SK-N-SH (cell line): ENCODE results near the gene CALN1. TPM values are rescaled to one million over a fixed set of nuclear protein-coding genes. Genes with fewer than 3 reads are reported as not detected.
"Not testable (repeated sequence)": the region's sequence is repeated elsewhere in the genome, so short reads cannot be mapped to it uniquely, and the experiment has no call there.

ENCODE experiments used
- CTCF ChIA-PET: fragments of 300-600, 350-600 bp; formaldehyde crosslinking; extraction: SDS; loops from one replicate; lab custom pipeline; 2021; lab: Yijun Ruan, JAX
- POLR2A ChIA-PET: fragments of 350-600 bp; sonication (Branson Sonifier 250); formaldehyde crosslinking; extraction: SDS; loops from one replicate; lab custom pipeline; 2020; ENCODE audit warnings: antibody characterized with exemption, inconsistent platforms; lab: Yijun Ruan, JAX
- DNase-seq: peaks from one replicate; pipeline ENCODE4 v3.0.0; 2012
- H2AFZ ChIP-seq: fragments of 200-600 bp; sonication (generic); 2 replicates; pipeline ENCODE4 v1.8.1; 2016; ENCODE audit warnings: antibody characterized with exemption, mild to moderate bottlenecking, low read depth
- H3F3A ChIP-seq: fragments of 200-600 bp; sonication (generic); replicated peaks from 2 replicates; pipeline ENCODE3; 2016; ENCODE audit warnings: antibody characterized with exemption, mild to moderate bottlenecking; ENCODE audit not compliant: insufficient read depth
- H3K27ac ChIP-seq, 2 experiments: fragments of 200-500 bp in 1 of 2; fragments of 200-600 bp in 1 of 2; sonication (Bioruptor generic) in 1 of 2; sonication (generic), shearing (Covaris generic) in 1 of 2; 2 replicates each; pipeline versions ENCODE4 v1.5.1 to v1.6.1; 2014 to 2016; ENCODE audit warnings: low read depth in 2 of 2, inconsistent platforms in 1 of 2, low read length in 1 of 2, mild to moderate bottlenecking in 1 of 2, mixed read lengths in 1 of 2
- H3K27me3 ChIP-seq: fragments of 200-600 bp; sonication (generic), shearing (Covaris generic); 2 replicates; pipeline ENCODE4 v1.6.1; 2016; ENCODE audit warnings: mixed run types; ENCODE audit not compliant: insufficient read depth
- H3K36me3 ChIP-seq, 2 experiments: fragments of 200-500 bp in 1 of 2; fragments of 200-600 bp in 1 of 2; sonication (Bioruptor generic) in 1 of 2; sonication (generic) in 1 of 2; replicated peaks in 1 of 2; 2 replicates each; pipeline versions ENCODE3 to v1.5.1; 2014 to 2016; ENCODE audit warnings: low read length in 1 of 2, mild to moderate bottlenecking in 1 of 2; ENCODE audit not compliant: insufficient read depth in 2 of 2, control insufficient read depth in 1 of 2
- H3K4me1 ChIP-seq, 2 experiments: fragments of 200-500 bp in 1 of 2; fragments of 200-600 bp in 1 of 2; sonication (Bioruptor generic) in 1 of 2; sonication (generic), shearing (Covaris generic) in 1 of 2; 2 replicates each; pipeline versions ENCODE4 v1.5.1 to v1.6.1; 2014 to 2016; ENCODE audit warnings: low read depth in 1 of 2, low read length in 1 of 2, mixed run types in 1 of 2; ENCODE audit not compliant: insufficient read depth in 2 of 2, control insufficient read depth in 1 of 2
- H3K4me2 ChIP-seq: fragments of 200-600 bp; sonication (generic), shearing (Covaris generic); 2 replicates; pipeline ENCODE4 v1.6.1; 2017; ENCODE audit warnings: mixed run types
- H3K4me3 ChIP-seq, 2 experiments: fragments of 200-500 bp in 1 of 2; fragments of 200-600 bp in 1 of 2; sonication (Bioruptor generic) in 1 of 2; sonication (generic), shearing (Covaris generic) in 1 of 2; 2 replicates each; pipeline versions ENCODE4 v1.5.1 to v1.8.1; 2014 to 2016; ENCODE audit warnings: low read depth in 2 of 2, inconsistent platforms in 1 of 2, low read length in 1 of 2, mild to moderate bottlenecking in 1 of 2, mixed read lengths in 1 of 2, moderate library complexity in 1 of 2
- H3K79me2 ChIP-seq: fragments of 200-600 bp; sonication (generic); 2 replicates; pipeline ENCODE4 v1.8.1; 2017; ENCODE audit warnings: mild to moderate bottlenecking; ENCODE audit not compliant: insufficient read depth
- H3K9ac ChIP-seq: fragments of 200-600 bp; sonication (generic); 2 replicates; pipeline ENCODE4 v1.6.1; 2017; ENCODE audit warnings: mixed run types
- H3K9me2 ChIP-seq: fragments of 200-600 bp; sonication (generic); 2 replicates; pipeline ENCODE4 v1.6.1; 2017; ENCODE audit warnings: mixed run types
- H3K9me3 ChIP-seq: fragments of 200-600 bp; sonication (generic); 2 replicates; pipeline ENCODE4 v1.6.1; 2017; ENCODE audit warnings: mixed run types, mild to moderate bottlenecking, moderate library complexity
- H4K20me1 ChIP-seq: fragments of 200-600 bp; sonication (generic); 2 replicates; pipeline ENCODE4 v1.6.1; 2017; ENCODE audit warnings: mild to moderate bottlenecking, mixed run types; ENCODE audit not compliant: insufficient read depth
- FOXJ3 ChIP-seq: sonication (generic); formaldehyde crosslinking; IDR thresholded peaks from 2 replicates; pipeline ENCODE4 v1.5.1; 2020; ENCODE audit warnings: mild to moderate bottlenecking, missing genetic modification reagents
- JUND ChIP-seq: IDR thresholded peaks from 2 replicates; pipeline ENCODE4 v1.4.0; 2012
- MEF2A ChIP-seq: IDR thresholded peaks from 2 replicates; pipeline ENCODE4 v1.4.0; 2012; ENCODE audit warnings: low read depth, borderline replicate concordance
- NRF1 ChIP-seq: IDR thresholded peaks from 2 replicates; pipeline ENCODE4 v1.6.1; 2012; ENCODE audit warnings: low read depth, mild to moderate bottlenecking, low read length
- POLR2AphosphoS5 ChIP-seq: IDR thresholded peaks from 2 replicates; pipeline ENCODE4 v1.6.1; 2012; ENCODE audit warnings: low read depth, low read length
- RAD21 ChIP-seq: IDR thresholded peaks from 2 replicates; pipeline ENCODE4 v1.6.1; 2012; ENCODE audit warnings: mild to moderate bottlenecking, low read length
- SIN3A ChIP-seq: IDR thresholded peaks from 2 replicates; pipeline ENCODE4 v1.6.1; 2012; ENCODE audit warnings: low read depth, mild to moderate bottlenecking, low read length, moderate library complexity, borderline replicate concordance
- SMC3 ChIP-seq: IDR thresholded peaks from 2 replicates; pipeline ENCODE4 v1.6.1; 2012; ENCODE audit warnings: low read depth, low read length, improper control_type of control experiment
- TAF1 ChIP-seq: IDR thresholded peaks from 2 replicates; pipeline ENCODE4 v1.6.1; 2012; ENCODE audit warnings: low read depth, mild to moderate bottlenecking, low read length, moderate library complexity, borderline replicate concordance
- TCF12 ChIP-seq: IDR thresholded peaks from 2 replicates; pipeline ENCODE4 v1.4.0; 2012
- YY1 ChIP-seq: IDR thresholded peaks from 2 replicates; pipeline ENCODE4 v1.4.0; 2012; ENCODE audit warnings: low read depth, mild to moderate bottlenecking
- WGBS: methylation state at CpG from one replicate; pipeline ENCODE4 v1.1.6; 2017; ENCODE audit warnings: low lambda C conversion rate; 5-methylcytosine and 5-hydroxymethylcytosine counted together
- polyA plus RNA-seq, 3 experiments: library from polyadenylated mRNA; depleted of rRNA; stranded (reverse); fragments of >200 nt; gene quantifications; 2 replicates each; pipeline ENCODE4 v1.2.3, GENCODE V29; 2012
- TF ChIP-seq, protein P1 (sequence below): IDR thresholded peaks from 2 replicates; pipeline ENCODE4 v1.4.0; 2012; ENCODE audit warnings: low read depth, borderline replicate concordance
- TF ChIP-seq, protein P2 (sequence below): IDR thresholded peaks from 2 replicates; pipeline ENCODE4 v1.4.0; 2012; ENCODE audit warnings: low read depth
- TF ChIP-seq, protein P3 (sequence below): IDR thresholded peaks from 2 replicates; pipeline ENCODE4; 2012
- TF ChIP-seq, protein P4 (sequence below): fragments of 150-350 bp; IDR thresholded peaks from 2 replicates; pipeline ENCODE4 v1.6.1; 2016; ENCODE audit warnings: mild to moderate bottlenecking, low read depth, low read length
- TF ChIP-seq, protein P5 (sequence below): fragments of 200-600 bp; sonication (generic); IDR thresholded peaks from 2 replicates; pipeline ENCODE4 v1.6.1; 2017; ENCODE audit warnings: antibody characterized with exemption, mild to moderate bottlenecking, moderate library complexity

Gene CALN1
- polyA plus RNA-seq, 1 of the 3 experiments (the other 2 are of a cell fraction), result not detected

DNA sequence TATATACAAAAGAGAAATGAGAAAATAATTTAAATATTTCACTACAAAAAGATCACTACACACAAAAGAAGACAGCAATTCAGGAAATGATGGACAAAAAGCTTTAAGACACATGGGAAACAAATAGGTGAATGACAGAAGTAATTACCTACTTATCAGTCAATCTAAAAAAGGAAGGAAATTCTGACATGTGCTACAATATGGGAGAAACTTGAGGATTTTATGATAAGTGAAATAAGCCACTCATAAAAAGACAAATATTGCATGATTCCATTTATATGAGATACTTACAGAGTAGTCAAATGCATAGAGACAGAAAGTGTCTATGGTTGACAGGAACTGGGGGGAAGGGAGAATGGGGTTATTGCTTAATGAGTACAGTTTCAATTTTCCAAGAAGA lies 339.2 kb downstream of the CALN1 start (continued):
- TF ChIP-seq, protein P1, sequence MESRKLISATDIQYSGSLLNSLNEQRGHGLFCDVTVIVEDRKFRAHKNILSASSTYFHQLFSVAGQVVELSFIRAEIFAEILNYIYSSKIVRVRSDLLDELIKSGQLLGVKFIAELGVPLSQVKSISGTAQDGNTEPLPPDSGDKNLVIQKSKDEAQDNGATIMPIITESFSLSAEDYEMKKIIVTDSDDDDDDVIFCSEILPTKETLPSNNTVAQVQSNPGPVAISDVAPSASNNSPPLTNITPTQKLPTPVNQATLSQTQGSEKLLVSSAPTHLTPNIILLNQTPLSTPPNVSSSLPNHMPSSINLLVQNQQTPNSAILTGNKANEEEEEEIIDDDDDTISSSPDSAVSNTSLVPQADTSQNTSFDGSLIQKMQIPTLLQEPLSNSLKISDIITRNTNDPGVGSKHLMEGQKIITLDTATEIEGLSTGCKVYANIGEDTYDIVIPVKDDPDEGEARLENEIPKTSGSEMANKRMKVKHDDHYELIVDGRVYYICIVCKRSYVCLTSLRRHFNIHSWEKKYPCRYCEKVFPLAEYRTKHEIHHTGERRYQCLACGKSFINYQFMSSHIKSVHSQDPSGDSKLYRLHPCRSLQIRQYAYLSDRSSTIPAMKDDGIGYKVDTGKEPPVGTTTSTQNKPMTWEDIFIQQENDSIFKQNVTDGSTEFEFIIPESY, result no peak
- no peak for TF ChIP-seq POLR2AphosphoS5

DNA sequence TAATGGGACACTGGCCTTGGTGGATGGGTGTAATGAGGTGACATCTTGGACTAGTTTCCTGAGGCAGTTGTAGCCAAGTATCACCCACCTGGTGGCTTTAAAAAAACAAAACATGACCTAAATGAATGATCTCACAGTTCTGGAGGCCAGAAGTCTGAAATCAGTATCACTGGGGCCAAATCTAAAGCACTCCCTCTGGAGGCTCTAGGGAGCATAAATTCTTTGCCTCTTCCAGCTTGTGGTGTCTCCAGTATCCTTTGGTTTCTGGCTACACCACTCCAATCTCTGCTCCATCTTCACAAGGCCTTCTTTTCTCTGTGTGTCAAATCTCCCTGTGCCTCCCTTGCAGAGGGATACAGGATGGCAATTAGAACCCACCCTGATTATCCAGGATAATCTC lies 342.9 kb downstream of the CALN1 start:
- no peaks in the 10 kb centered on the region for H4K20me1 ChIP-seq
- TF ChIP-seq YY1, result no peak
- TF ChIP-seq MEF2A, result no peak
- no peak for TF ChIP-seq SMC3
- TF ChIP-seq FOXJ3 (CRISPR knock-in tag), result no peak
- TF ChIP-seq, protein P2, sequence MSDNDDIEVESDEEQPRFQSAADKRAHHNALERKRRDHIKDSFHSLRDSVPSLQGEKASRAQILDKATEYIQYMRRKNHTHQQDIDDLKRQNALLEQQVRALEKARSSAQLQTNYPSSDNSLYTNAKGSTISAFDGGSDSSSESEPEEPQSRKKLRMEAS, result no peak
- TF ChIP-seq, all 33 proteins: peak for 0
- DNase-seq, result no peak
- no peak overlapping the region for H3K9ac ChIP-seq
- no peaks in the 10 kb centered on the region for H3F3A ChIP-seq
- no peaks in the 10 kb centered on the region for H3K79me2 ChIP-seq
- ChIA-PET POLR2A (no interaction called here), CTCF (no interaction called here)
- no peaks in the 10 kb centered on the region for H3K4me1 ChIP-seq
- no peak overlapping the region for H2AFZ ChIP-seq
- H3K9me3 ChIP-seq, result no peaks in the 10 kb centered on the region
- H3K36me3 ChIP-seq, result no peaks in the 10 kb centered on the region
- no peak overlapping the region for H3K4me3 ChIP-seq
- no peak overlapping the region for H3K27ac ChIP-seq
- H3K4me2 ChIP-seq, result no peak overlapping the region
- H3K9me2 ChIP-seq, result no peaks in the 10 kb centered on the region
- no peaks in the 10 kb centered on the region for H3K27me3 ChIP-seq

DNA sequence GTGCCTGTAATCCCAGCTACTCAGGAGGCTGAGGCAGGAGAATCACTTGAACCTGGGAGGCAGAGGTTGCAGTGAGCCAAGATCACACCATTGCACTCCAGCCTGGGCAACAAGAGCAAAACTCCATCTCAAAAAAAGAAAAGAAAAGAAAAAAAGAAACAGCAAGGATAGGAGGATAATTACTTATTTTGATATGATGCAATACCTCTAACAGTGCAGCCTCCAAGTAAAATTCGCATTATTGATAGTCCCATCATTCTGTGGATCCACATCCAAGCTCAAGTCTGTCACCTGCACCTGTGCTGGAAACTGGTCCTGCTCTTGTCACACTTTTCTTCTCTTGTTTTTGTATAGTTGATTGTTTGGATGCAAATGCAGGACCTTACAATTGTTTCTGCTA lies 346.4 kb downstream of the CALN1 start:
- H3F3A ChIP-seq, H3K36me3 ChIP-seq, H3K9me2 ChIP-seq, H3K79me2 ChIP-seq, H3K4me2 ChIP-seq, H3K27me3 ChIP-seq, DNase-seq, H3K9me3 ChIP-seq, H3K4me1 ChIP-seq, H4K20me1 ChIP-seq, H2AFZ ChIP-seq, CTCF ChIA-PET, H3K4me3 ChIP-seq, H3K9ac ChIP-seq, POLR2A ChIA-PET, H3K27ac ChIP-seq: not testable (repeated sequence)
- WGBS, result 15% methylated on average over 1 of the region's 1 CpG

DNA sequence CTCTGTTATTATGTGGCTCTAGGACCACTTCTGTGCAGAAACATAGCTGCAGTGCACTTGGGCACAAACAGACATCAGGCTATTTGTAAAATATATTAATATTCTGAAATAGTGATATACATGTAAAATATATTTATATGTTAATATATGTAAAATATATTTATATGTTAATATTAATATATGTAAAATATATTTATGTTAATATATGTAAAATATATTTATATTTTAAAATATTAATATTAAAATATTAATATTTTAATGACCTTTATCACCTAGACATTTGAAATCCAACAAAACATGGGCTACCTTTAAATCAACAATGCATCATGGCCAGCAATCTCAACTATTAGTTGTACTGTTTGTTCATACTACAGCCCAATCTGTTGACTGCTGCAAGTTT lies 347.2 kb downstream of the CALN1 start:
- H3F3A ChIP-seq, result no peaks in the 10 kb centered on the region
- no peaks in the 10 kb centered on the region for H3K4me1 ChIP-seq
- ChIA-PET POLR2A (no interaction called here), CTCF (no interaction called here)
- H2AFZ ChIP-seq, result no peak overlapping the region
- no peak overlapping the region for H3K4me3 ChIP-seq
- no peaks in the 10 kb centered on the region for H3K36me3 ChIP-seq
- H3K27me3 ChIP-seq, result no peaks in the 10 kb centered on the region
- no peaks in the 10 kb centered on the region for H3K79me2 ChIP-seq
- no peak overlapping the region for H3K9ac ChIP-seq
- no peak overlapping the region for H3K4me2 ChIP-seq
- no peak for DNase-seq
- H4K20me1 ChIP-seq, result no peaks in the 10 kb centered on the region
- H3K27ac ChIP-seq, result no peak overlapping the region
- no peaks in the 10 kb centered on the region for H3K9me2 ChIP-seq
- 0 out of 2 replicates have a peak, but pooled peaks cover 3% of the 10 kb centered on the region for H3K9me3 ChIP-seq
- TF ChIP-seq SIN3A (no peak), TAF1 (no peak), TCF12 (no peak), NRF1 (no peak), JUND (no peak), YY1 (no peak), RAD21 (no peak)
- TF ChIP-seq, protein P3, sequence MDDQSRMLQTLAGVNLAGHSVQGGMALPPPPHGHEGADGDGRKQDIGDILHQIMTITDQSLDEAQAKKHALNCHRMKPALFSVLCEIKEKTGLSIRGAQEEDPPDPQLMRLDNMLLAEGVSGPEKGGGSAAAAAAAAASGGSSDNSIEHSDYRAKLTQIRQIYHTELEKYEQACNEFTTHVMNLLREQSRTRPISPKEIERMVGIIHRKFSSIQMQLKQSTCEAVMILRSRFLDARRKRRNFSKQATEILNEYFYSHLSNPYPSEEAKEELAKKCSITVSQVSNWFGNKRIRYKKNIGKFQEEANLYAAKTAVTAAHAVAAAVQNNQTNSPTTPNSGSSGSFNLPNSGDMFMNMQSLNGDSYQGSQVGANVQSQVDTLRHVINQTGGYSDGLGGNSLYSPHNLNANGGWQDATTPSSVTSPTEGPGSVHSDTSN, result no peak
- TF ChIP-seq, protein P4, sequence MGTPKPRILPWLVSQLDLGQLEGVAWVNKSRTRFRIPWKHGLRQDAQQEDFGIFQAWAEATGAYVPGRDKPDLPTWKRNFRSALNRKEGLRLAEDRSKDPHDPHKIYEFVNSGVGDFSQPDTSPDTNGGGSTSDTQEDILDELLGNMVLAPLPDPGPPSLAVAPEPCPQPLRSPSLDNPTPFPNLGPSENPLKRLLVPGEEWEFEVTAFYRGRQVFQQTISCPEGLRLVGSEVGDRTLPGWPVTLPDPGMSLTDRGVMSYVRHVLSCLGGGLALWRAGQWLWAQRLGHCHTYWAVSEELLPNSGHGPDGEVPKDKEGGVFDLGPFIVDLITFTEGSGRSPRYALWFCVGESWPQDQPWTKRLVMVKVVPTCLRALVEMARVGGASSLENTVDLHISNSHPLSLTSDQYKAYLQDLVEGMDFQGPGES, result no peak
- TF ChIP-seq, protein P2, result no peak
- TF ChIP-seq, protein P5, sequence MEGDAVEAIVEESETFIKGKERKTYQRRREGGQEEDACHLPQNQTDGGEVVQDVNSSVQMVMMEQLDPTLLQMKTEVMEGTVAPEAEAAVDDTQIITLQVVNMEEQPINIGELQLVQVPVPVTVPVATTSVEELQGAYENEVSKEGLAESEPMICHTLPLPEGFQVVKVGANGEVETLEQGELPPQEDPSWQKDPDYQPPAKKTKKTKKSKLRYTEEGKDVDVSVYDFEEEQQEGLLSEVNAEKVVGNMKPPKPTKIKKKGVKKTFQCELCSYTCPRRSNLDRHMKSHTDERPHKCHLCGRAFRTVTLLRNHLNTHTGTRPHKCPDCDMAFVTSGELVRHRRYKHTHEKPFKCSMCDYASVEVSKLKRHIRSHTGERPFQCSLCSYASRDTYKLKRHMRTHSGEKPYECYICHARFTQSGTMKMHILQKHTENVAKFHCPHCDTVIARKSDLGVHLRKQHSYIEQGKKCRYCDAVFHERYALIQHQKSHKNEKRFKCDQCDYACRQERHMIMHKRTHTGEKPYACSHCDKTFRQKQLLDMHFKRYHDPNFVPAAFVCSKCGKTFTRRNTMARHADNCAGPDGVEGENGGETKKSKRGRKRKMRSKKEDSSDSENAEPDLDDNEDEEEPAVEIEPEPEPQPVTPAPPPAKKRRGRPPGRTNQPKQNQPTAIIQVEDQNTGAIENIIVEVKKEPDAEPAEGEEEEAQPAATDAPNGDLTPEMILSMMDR, result no peak
